ENCODE data around the gene PEA15.

The PEA15 gene

DNA sequence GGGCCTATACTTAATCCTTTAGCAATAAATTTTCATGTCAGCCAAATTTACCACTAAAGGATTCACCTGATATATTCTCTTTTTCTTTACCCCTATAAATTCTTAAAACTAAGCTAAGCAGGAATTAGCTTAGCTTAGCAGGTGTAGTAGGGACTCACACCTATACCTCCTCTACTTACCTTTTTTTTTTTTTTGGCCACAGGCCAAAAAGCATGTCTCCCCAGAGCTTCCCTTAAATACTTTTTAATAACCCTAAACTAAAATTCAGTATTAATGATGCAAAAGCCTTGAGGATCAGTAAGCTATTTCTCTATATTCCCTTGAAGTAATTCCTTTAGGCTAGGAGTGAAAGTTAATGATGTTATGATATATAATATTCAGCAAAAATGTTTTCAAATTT, 23.2 kb downstream of the PEA15 start (continued):
- TF ChIP-seq, protein P1, sequence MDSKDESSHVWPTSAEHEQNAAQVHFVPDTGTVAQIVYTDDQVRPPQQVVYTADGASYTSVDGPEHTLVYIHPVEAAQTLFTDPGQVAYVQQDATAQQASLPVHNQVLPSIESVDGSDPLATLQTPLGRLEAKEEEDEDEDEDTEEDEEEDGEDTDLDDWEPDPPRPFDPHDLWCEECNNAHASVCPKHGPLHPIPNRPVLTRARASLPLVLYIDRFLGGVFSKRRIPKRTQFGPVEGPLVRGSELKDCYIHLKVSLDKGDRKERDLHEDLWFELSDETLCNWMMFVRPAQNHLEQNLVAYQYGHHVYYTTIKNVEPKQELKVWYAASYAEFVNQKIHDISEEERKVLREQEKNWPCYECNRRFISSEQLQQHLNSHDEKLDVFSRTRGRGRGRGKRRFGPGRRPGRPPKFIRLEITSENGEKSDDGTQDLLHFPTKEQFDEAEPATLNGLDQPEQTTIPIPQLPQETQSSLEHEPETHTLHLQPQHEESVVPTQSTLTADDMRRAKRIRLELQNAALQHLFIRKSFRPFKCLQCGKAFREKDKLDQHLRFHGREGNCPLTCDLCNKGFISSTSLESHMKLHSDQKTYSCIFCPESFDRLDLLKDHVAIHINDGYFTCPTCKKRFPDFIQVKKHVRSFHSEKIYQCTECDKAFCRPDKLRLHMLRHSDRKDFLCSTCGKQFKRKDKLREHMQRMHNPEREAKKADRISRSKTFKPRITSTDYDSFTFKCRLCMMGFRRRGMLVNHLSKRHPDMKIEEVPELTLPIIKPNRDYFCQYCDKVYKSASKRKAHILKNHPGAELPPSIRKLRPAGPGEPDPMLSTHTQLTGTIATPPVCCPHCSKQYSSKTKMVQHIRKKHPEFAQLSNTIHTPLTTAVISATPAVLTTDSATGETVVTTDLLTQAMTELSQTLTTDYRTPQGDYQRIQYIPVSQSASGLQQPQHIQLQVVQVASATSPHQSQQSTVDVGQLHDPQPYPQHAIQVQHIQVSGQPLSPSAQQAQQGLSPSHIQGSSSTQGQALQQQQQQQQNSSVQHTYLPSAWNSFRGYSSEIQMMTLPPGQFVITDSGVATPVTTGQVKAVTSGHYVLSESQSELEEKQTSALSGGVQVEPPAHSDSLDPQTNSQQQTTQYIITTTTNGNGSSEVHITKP (tag by site-specific recombination; IDR thresholded peaks at IDR 0.05) = no peak
- TF ChIP-seq, protein P2, sequence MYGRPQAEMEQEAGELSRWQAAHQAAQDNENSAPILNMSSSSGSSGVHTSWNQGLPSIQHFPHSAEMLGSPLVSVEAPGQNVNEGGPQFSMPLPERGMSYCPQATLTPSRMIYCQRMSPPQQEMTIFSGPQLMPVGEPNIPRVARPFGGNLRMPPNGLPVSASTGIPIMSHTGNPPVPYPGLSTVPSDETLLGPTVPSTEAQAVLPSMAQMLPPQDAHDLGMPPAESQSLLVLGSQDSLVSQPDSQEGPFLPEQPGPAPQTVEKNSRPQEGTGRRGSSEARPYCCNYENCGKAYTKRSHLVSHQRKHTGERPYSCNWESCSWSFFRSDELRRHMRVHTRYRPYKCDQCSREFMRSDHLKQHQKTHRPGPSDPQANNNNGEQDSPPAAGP (tag by site-specific recombination; IDR thresholded peaks at IDR 0.05) = no peak
- TF ChIP-seq, protein P3, sequence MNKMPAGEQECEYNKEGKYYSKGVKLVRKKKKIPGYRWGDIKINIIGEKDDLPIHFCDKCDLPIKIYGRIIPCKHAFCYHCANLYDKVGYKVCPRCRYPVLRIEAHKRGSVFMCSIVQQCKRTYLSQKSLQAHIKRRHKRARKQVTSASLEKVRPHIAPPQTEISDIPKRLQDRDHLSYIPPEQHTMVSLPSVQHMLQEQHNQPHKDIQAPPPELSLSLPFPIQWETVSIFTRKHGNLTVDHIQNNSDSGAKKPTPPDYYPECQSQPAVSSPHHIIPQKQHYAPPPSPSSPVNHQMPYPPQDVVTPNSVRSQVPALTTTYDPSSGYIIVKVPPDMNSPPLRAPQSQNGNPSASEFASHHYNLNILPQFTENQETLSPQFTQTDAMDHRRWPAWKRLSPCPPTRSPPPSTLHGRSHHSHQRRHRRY (tag by site-specific recombination; IDR thresholded peaks at IDR 0.05) = no peak
- TF ChIP-seq ZNF426 (tag by site-specific recombination; IDR thresholded peaks at IDR 0.05) (no peak), HOXC10 (CRISPR knock-in tag; IDR thresholded peaks at IDR 0.05) (no peak), ZNF791 (tag by site-specific recombination; IDR thresholded peaks at IDR 0.05) (no peak), ZNF747 (tag by site-specific recombination; IDR thresholded peaks at IDR 0.05) (no peak), ZNF2 (tag by site-specific recombination; IDR thresholded peaks at IDR 0.05) (no peak), ZNF837 (tag by site-specific recombination; IDR thresholded peaks at IDR 0.05) (no peak), SCRT2 (tag by site-specific recombination; IDR thresholded peaks at IDR 0.05) (no peak), ZNF175 (tag by site-specific recombination; IDR thresholded peaks at IDR 0.05) (no peak), ZNF248 (tag by site-specific recombination; IDR thresholded peaks at IDR 0.05) (no peak)
- TF ChIP-seq, protein P4, sequence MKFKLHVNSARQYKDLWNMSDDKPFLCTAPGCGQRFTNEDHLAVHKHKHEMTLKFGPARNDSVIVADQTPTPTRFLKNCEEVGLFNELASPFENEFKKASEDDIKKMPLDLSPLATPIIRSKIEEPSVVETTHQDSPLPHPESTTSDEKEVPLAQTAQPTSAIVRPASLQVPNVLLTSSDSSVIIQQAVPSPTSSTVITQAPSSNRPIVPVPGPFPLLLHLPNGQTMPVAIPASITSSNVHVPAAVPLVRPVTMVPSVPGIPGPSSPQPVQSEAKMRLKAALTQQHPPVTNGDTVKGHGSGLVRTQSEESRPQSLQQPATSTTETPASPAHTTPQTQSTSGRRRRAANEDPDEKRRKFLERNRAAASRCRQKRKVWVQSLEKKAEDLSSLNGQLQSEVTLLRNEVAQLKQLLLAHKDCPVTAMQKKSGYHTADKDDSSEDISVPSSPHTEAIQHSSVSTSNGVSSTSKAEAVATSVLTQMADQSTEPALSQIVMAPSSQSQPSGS (tag by site-specific recombination; IDR thresholded peaks at IDR 0.05; ENCODE audit: low read depth) = no peak
- TF ChIP-seq, protein P5, sequence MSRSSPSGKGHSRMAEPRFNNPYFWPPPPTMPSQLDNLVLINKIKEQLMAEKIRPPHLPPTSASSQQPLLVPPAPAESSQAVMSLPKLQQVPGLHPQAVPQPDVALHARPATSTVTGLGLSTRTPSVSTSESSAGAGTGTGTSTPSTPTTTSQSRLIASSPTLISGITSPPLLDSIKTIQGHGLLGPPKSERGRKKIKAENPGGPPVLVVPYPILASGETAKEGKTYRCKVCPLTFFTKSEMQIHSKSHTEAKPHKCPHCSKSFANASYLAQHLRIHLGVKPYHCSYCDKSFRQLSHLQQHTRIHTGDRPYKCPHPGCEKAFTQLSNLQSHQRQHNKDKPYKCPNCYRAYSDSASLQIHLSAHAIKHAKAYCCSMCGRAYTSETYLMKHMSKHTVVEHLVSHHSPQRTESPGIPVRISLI (tag by site-specific recombination; IDR thresholded peaks at IDR 0.05) = no peak
- TF ChIP-seq, protein P6, sequence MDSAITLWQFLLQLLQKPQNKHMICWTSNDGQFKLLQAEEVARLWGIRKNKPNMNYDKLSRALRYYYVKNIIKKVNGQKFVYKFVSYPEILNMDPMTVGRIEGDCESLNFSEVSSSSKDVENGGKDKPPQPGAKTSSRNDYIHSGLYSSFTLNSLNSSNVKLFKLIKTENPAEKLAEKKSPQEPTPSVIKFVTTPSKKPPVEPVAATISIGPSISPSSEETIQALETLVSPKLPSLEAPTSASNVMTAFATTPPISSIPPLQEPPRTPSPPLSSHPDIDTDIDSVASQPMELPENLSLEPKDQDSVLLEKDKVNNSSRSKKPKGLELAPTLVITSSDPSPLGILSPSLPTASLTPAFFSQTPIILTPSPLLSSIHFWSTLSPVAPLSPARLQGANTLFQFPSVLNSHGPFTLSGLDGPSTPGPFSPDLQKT (IDR thresholded peaks at IDR 0.05; ENCODE audit: borderline replicate concordance, low read depth, low read length) = no peak

DNA sequence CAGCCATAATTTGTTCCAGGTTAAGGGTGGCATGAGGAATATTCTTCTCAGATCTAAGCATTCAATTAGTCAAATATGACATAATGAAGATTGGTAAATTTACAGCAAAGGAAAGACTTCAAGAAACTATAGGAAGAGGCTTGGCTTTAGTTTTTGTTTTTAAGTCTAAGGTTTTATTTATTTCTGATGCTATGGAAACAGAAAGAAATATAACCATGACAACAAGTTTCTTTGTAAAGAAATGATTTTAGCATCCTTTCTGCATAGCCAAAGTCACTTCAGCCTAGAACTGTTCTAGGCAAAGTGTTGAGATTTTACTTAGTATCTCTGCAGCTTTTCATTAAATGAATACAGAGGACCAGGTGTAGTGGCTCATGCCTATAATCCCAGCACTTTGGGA, 27.7 kb downstream of the PEA15 start:
- no peak overlapping the region for H3K27ac ChIP-seq (ENCODE audit: extremely low read depth, low read depth, low read length)
- ChIA-PET POLR2A (interaction anchor here (0.7 to 1.0 kb wide), 2 partner anchors 11 kb away, joined by 3 to 5 read pairs; no protein-coding TSS in a partner anchor), CTCF (interaction anchor here (0.6 to 2.9 kb wide), 7 partner anchors 14 to 148 kb away, joined by 3 to 15 read pairs (median 5); no protein-coding TSS in a partner anchor)
- no peaks in the 10 kb centered on the region for H3K9me3 ChIP-seq (ENCODE audit: control insufficient read depth, insufficient read depth, low read depth, low read length)
- no peak overlapping the region for H3K4me3 ChIP-seq (ENCODE audit: low read depth, low read length)
- no peaks in the 10 kb centered on the region for H3K4me1 ChIP-seq (ENCODE audit: control insufficient read depth, insufficient read depth, low read length)
- H3K36me3 ChIP-seq (ENCODE audit: control insufficient read depth in 2 of 2, insufficient read depth in 1 of 2, low read length in 2 of 2) = peaks cover 68 to 95% of the 10 kb centered on the region in 2 experiments
- no peak for TF ChIP-seq TCF7L2 (IDR thresholded peaks at IDR 0.05; ENCODE audit: borderline replicate concordance, low read depth, low read length)
- no peak for TF ChIP-seq ZBTB1 (tag by site-specific recombination; IDR thresholded peaks at IDR 0.05)
- no peak for TF ChIP-seq ZNF621 (tag by site-specific recombination; IDR thresholded peaks at IDR 0.05)
- no peak for TF ChIP-seq GLIS1 (tag by site-specific recombination; IDR thresholded peaks at IDR 0.05)
- no peak for TF ChIP-seq ZEB2 (tag by site-specific recombination; IDR thresholded peaks at IDR 0.05)
- TF ChIP-seq HOXD13 (CRISPR knock-in tag; IDR thresholded peaks at IDR 0.05; ENCODE audit: borderline replicate concordance) = no peak
- no peak for TF ChIP-seq SP7 (tag by site-specific recombination; IDR thresholded peaks at IDR 0.05)
- TF ChIP-seq, protein P7, sequence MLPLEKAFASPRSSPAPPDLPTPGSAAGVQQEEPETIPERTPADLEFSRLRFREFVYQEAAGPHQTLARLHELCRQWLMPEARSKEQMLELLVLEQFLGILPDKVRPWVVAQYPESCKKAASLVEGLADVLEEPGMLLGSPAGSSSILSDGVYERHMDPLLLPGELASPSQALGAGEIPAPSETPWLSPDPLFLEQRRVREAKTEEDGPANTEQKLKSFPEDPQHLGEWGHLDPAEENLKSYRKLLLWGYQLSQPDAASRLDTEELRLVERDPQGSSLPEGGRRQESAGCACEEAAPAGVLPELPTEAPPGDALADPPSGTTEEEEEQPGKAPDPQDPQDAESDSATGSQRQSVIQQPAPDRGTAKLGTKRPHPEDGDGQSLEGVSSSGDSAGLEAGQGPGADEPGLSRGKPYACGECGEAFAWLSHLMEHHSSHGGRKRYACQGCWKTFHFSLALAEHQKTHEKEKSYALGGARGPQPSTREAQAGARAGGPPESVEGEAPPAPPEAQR (tag by site-specific recombination; IDR thresholded peaks at IDR 0.05) = no peak
- TF ChIP-seq SETDB1 (IDR thresholded peaks at IDR 0.05; ENCODE audit: insufficient read length, low read length) = no peak
- TF ChIP-seq ZNF610 (tag by site-specific recombination; IDR thresholded peaks at IDR 0.05; ENCODE audit: borderline replicate concordance) = no peak
- TF ChIP-seq ZNF324 (tag by site-specific recombination; IDR thresholded peaks at IDR 0.05) = no peak
- no peak for TF ChIP-seq ZNF585B (tag by site-specific recombination; IDR thresholded peaks at IDR 0.05)
- TF ChIP-seq ZNF626 (tag by site-specific recombination; IDR thresholded peaks at IDR 0.05) = no peak
